ENCODE measurements around the gene ACADL. TPM values are rescaled to one million over a fixed set of nuclear protein-coding genes. Genes with fewer than 3 reads are reported as not detected.

The ACADL gene
- total and polyA plus RNA-seq, 2 of the 8 experiments (the other 6 are each of a cell fraction or from before 2014, with no cell fraction given) = 0.11 to 0.34 TPM

- H3K27ac ChIP-seq (ENCODE audit: low read depth, low read length) = no peak overlapping the region
- H3K36me3 ChIP-seq (ENCODE audit: control insufficient read depth in 2 of 4, insufficient read depth in 4 of 4, low read length in 3 of 4) = no peaks in the 10 kb centered on the region
- H3K9me3 ChIP-seq (ENCODE audit: insufficient read depth in 2 of 2, low read depth in 1 of 2, low read length in 1 of 2) = no peaks in the 10 kb centered on the region
- DNase-seq (ENCODE audit: low read depth in 1 of 2, low spot score in 2 of 2) (no peak), FAIRE-seq (no peak)
- no peak overlapping the region for H2AK5ac ChIP-seq (ENCODE audit: low read depth, low read length)
- peak overlapping the region; percentile 82; the same call in 1 of the 2 replicates for H2AFZ ChIP-seq (ENCODE audit: low read length)
- ChIA-PET POLR2A (ENCODE audit: partially characterized antibody) (interaction anchor here (1.0 kb wide), 2 partner anchors 9 to 10 kb away, joined by 3 read pairs; no protein-coding TSS in a partner anchor), CTCF (ENCODE audit: partially characterized antibody) (interaction anchor here (1.0 kb wide), 1 partner anchor 9 kb away, joined by 4 read pairs; no protein-coding TSS in a partner anchor)
- no peak overlapping the region for H3K56ac ChIP-seq (replicated peaks; ENCODE audit: insufficient read length, low read depth, low read length)
- H2BK5ac ChIP-seq (ENCODE audit: low read depth, low read length) = no peak overlapping the region
- H3K4me3 ChIP-seq (ENCODE audit: extremely low read depth in 1 of 4, insufficient read depth in 2 of 4, low read depth in 3 of 4, low read length in 4 of 4) = peak overlapping the region; percentile 65 to 81 (median 71)
- TF ChIP-seq EGR1 (IDR thresholded peaks at IDR 0.05; ENCODE audit: borderline replicate concordance, low read depth, low read length) (no peak), RAD21 (IDR thresholded peaks at IDR 0.05 in 1 of 2, conservative IDR thresholded peaks at IDR 0.05 in 1 of 2; ENCODE audit: low read depth in 2 of 2, low read length in 2 of 2) (no peak)
- H3K4me1 ChIP-seq (replicated peaks in 1 of 4; ENCODE audit: control insufficient read depth in 3 of 4, insufficient read depth in 4 of 4, low read length in 3 of 4) = no peaks in the 10 kb centered on the region
- no peaks in the 10 kb centered on the region for H3K79me2 ChIP-seq (ENCODE audit: control insufficient read depth in 1 of 2, insufficient read depth in 2 of 2, low read length in 2 of 2)
- no peak overlapping the region for H2BK120ac ChIP-seq (replicated peaks; ENCODE audit: low read depth, low read length)
- H2BK15ac ChIP-seq (ENCODE audit: low read length) = peak overlapping the region; percentile 29; the same call in 1 of the 2 replicates
- no peaks in the 10 kb centered on the region for H4K20me1 ChIP-seq (replicated peaks in 1 of 2; ENCODE audit: control insufficient read depth in 1 of 2, insufficient read depth in 2 of 2, low read length in 2 of 2)
- no peak overlapping the region for H3K9ac ChIP-seq (replicated peaks in 1 of 4; ENCODE audit: extremely low read depth in 1 of 4, low read depth in 3 of 4, low read length in 3 of 4)
- H3K14ac ChIP-seq (ENCODE audit: insufficient read length) = no peak overlapping the region
- H3K79me1 ChIP-seq (ENCODE audit: low read depth, low read length) = no peaks in the 10 kb centered on the region
- no peak overlapping the region for H4K5ac ChIP-seq (ENCODE audit: insufficient read length, low read depth, low read length)
- no peak overlapping the region for H3K23ac ChIP-seq (ENCODE audit: insufficient read length)
- peak overlapping the region; percentile 68; the same call in 1 of the 2 replicates for H4K8ac ChIP-seq (ENCODE audit: extremely low read depth, insufficient read depth, low read length)
- no peak overlapping the region for H2BK20ac ChIP-seq (ENCODE audit: low read length)
- WGBS, 2 experiments (ENCODE audit: extremely low coverage in 1 of 2, insufficient coverage in 1 of 2, insufficient read length in 1 of 2, insufficient replicate concordance in 2 of 2, low coverage in 1 of 2, low lambda C conversion rate in 2 of 2, missing lambda C conversion rate in 1 of 2) = 8% methylated on average over 24 of the region's 24 CpGs; no CpG with 5 or more reads in 1 of the 2 experiments
- H2BK12ac ChIP-seq (ENCODE audit: low read depth, low read length) = 0 out of 2 replicates have a peak overlapping the region, but pooled peaks have one; percentile 27
- H3K4ac ChIP-seq (replicated peaks; ENCODE audit: insufficient read length, low read depth, low read length) = no peak overlapping the region
- no peak overlapping the region for H4K91ac ChIP-seq (replicated peaks; ENCODE audit: insufficient read length, low read length)
- H3K18ac ChIP-seq (ENCODE audit: extremely low read depth, low read length) = peak overlapping the region; percentile 48; the same call in 1 of the 2 replicates
- peak overlapping the region; percentile 54 to 82 for H3K4me2 ChIP-seq (ENCODE audit: insufficient read depth in 1 of 2, low read depth in 2 of 2, low read length in 2 of 2)
- peaks cover 0 to 27% (median 17%) of the 10 kb centered on the region in 4 experiments; a peak in 6 of 7 replicates for H3K27me3 ChIP-seq (replicated peaks in 1 of 4; ENCODE audit: control insufficient read depth in 3 of 4, extremely low read depth in 1 of 4, insufficient read depth in 3 of 4, low read length in 3 of 4)
- peaks cover 9% of the 10 kb centered on the region for H3K23me2 ChIP-seq (ENCODE audit: low read depth, low read length)
These were observed 681 bp downstream of the ACADL start for GRCh38 chr2:210224591-210224940.

Measured in H1 (cell line).